ENCODE results near the gene COL9A1.
"Not testable (repeated sequence)": the region's sequence is repeated elsewhere in the genome, so short reads cannot be mapped to it uniquely, and the experiment has no call there.

Gene COL9A1

GRCh38 chr6:70310063-70310694 lies 7.3 kb upstream of the COL9A1 start:
- no peak overlapping the region for H3K4me3 Mint-ChIP-seq
- H3K4me1 Mint-ChIP-seq (ENCODE audit: low read depth), result no peaks in the 10 kb centered on the region
- no peak overlapping the region for H3K27ac Mint-ChIP-seq
- no peaks in the 10 kb centered on the region for H3K9me3 Mint-ChIP-seq
- H3K36me3 Mint-ChIP-seq (ENCODE audit: low read depth), result no peaks in the 10 kb centered on the region
- no peaks in the 10 kb centered on the region for H3K27me3 Mint-ChIP-seq
- intact Hi-C loops (cut with micrococcal nuclease), result no loop called here

GRCh38 chr6:70309243-70309642 lies 6.4 kb upstream of the COL9A1 start:
- H3K27ac Mint-ChIP-seq, result no peak overlapping the region
- H3K36me3 Mint-ChIP-seq (ENCODE audit: low read depth), result no peaks in the 10 kb centered on the region
- H3K4me1 Mint-ChIP-seq (ENCODE audit: low read depth), result no peaks in the 10 kb centered on the region
- H3K27me3 Mint-ChIP-seq, result no peaks in the 10 kb centered on the region
- intact Hi-C loops (cut with micrococcal nuclease), result loop anchor here (2.0 kb wide), 1 partner anchor 704 kb away; no protein-coding TSS in a partner anchor
- H3K4me3 Mint-ChIP-seq, result no peak overlapping the region
- H3K9me3 Mint-ChIP-seq, result no peaks in the 10 kb centered on the region

- H3K27ac Mint-ChIP-seq; H3K4me3 Mint-ChIP-seq; H3K9me3 Mint-ChIP-seq; H3K27me3 Mint-ChIP-seq; H3K36me3 Mint-ChIP-seq (ENCODE audit: low read depth); H3K4me1 Mint-ChIP-seq (ENCODE audit: low read depth): not testable (repeated sequence)
- intact Hi-C loops (cut with micrococcal nuclease), result loop anchor here (2.0 kb wide), 1 partner anchor 705 kb away; no protein-coding TSS in a partner anchor
These were observed 5.3 kb upstream of the COL9A1 start for GRCh38 chr6:70308142-70308541.

GRCh38 chr6:70307008-70307407 lies 4.1 kb upstream of the COL9A1 start:
- Mint-ChIP-seq H3K4me3 (no peak overlapping the region), H3K4me1 (ENCODE audit: low read depth) (no peaks in the 10 kb centered on the region), H3K9me3 (no peaks in the 10 kb centered on the region), H3K36me3 (ENCODE audit: low read depth) (no peaks in the 10 kb centered on the region), H3K27ac (no peak overlapping the region), H3K27me3 (no peaks in the 10 kb centered on the region)
- intact Hi-C loops (cut with micrococcal nuclease), result no loop called here

- Mint-ChIP-seq H3K4me1 (ENCODE audit: low read depth) (no peaks in the 10 kb centered on the region), H3K27me3 (no peaks in the 10 kb centered on the region), H3K27ac (no peak overlapping the region), H3K9me3 (no peaks in the 10 kb centered on the region), H3K4me3 (no peak overlapping the region), H3K36me3 (ENCODE audit: low read depth) (no peaks in the 10 kb centered on the region)
- intact Hi-C loops (cut with micrococcal nuclease), result no loop called here
These were observed 1.7 kb upstream of the COL9A1 start for GRCh38 chr6:70304616-70305015.

- H3K4me3 Mint-ChIP-seq, result no peak overlapping the region
- no peaks in the 10 kb centered on the region for H3K36me3 Mint-ChIP-seq (ENCODE audit: low read depth)
- H3K4me1 Mint-ChIP-seq (ENCODE audit: low read depth), result no peaks in the 10 kb centered on the region
- H3K9me3 Mint-ChIP-seq, result no peaks in the 10 kb centered on the region
- H3K27ac Mint-ChIP-seq, result no peak overlapping the region
- intact Hi-C loops (cut with micrococcal nuclease), result no loop called here
- H3K27me3 Mint-ChIP-seq, result no peaks in the 10 kb centered on the region
These were observed 3.4 kb downstream of the COL9A1 start for GRCh38 chr6:70299456-70299855.

GRCh38 chr6:70298068-70298467 lies 4.8 kb downstream of the COL9A1 start:
- intact Hi-C loops (cut with micrococcal nuclease), result no loop called here
- Mint-ChIP-seq H3K4me3 (no peak overlapping the region), H3K36me3 (ENCODE audit: low read depth) (no peaks in the 10 kb centered on the region), H3K9me3 (no peaks in the 10 kb centered on the region), H3K27me3 (no peaks in the 10 kb centered on the region), H3K4me1 (ENCODE audit: low read depth) (no peaks in the 10 kb centered on the region), H3K27ac (no peak overlapping the region)

GRCh38 chr6:70292193-70292592 lies 10.7 kb downstream of the COL9A1 start:
- Mint-ChIP-seq H3K27me3 (no peaks in the 10 kb centered on the region), H3K4me3 (no peak overlapping the region), H3K9me3 (no peaks in the 10 kb centered on the region), H3K36me3 (ENCODE audit: low read depth) (no peaks in the 10 kb centered on the region), H3K27ac (no peak overlapping the region), H3K4me1 (ENCODE audit: low read depth) (no peaks in the 10 kb centered on the region)
- intact Hi-C loops (cut with micrococcal nuclease), result no loop called here

GRCh38 chr6:70289299-70289698 lies 13.6 kb downstream of the COL9A1 start:
- Mint-ChIP-seq H3K36me3 (ENCODE audit: low read depth) (no peaks in the 10 kb centered on the region), H3K27ac (no peak overlapping the region), H3K27me3 (peaks cover 3% of the 10 kb centered on the region), H3K4me1 (ENCODE audit: low read depth) (no peaks in the 10 kb centered on the region), H3K9me3 (no peaks in the 10 kb centered on the region), H3K4me3 (no peak overlapping the region)
- intact Hi-C loops (cut with micrococcal nuclease), result no loop called here

- no peak overlapping the region for H3K4me3 Mint-ChIP-seq
- H3K27me3 Mint-ChIP-seq, result peaks cover 26% of the 10 kb centered on the region
- no peaks in the 10 kb centered on the region for H3K9me3 Mint-ChIP-seq
- intact Hi-C loops (cut with micrococcal nuclease), result no loop called here
- no peaks in the 10 kb centered on the region for H3K4me1 Mint-ChIP-seq (ENCODE audit: low read depth)
- no peaks in the 10 kb centered on the region for H3K36me3 Mint-ChIP-seq (ENCODE audit: low read depth)
- H3K27ac Mint-ChIP-seq, result no peak overlapping the region
These were observed 16.0 kb downstream of the COL9A1 start for GRCh38 chr6:70286905-70287304.

- Mint-ChIP-seq H3K9me3 (no peaks in the 10 kb centered on the region), H3K27ac (no peak overlapping the region), H3K36me3 (ENCODE audit: low read depth) (no peaks in the 10 kb centered on the region), H3K27me3 (peaks cover 41% of the 10 kb centered on the region), H3K4me3 (no peak overlapping the region), H3K4me1 (ENCODE audit: low read depth) (no peaks in the 10 kb centered on the region)
- intact Hi-C loops (cut with micrococcal nuclease), result no loop called here
These were observed 17.7 kb downstream of the COL9A1 start for GRCh38 chr6:70285201-70285600.

GRCh38 chr6:70282919-70283461 lies 19.9 kb downstream of the COL9A1 start:
- Mint-ChIP-seq H3K9me3 (no peaks in the 10 kb centered on the region), H3K27me3 (peaks cover 43% of the 10 kb centered on the region), H3K36me3 (ENCODE audit: low read depth) (no peaks in the 10 kb centered on the region), H3K4me3 (no peak overlapping the region), H3K27ac (no peak overlapping the region), H3K4me1 (ENCODE audit: low read depth) (no peaks in the 10 kb centered on the region)
- intact Hi-C loops (cut with micrococcal nuclease), result no loop called here

- no peak overlapping the region for H3K27ac Mint-ChIP-seq
- intact Hi-C loops (cut with micrococcal nuclease), result no loop called here
- no peaks in the 10 kb centered on the region for H3K36me3 Mint-ChIP-seq (ENCODE audit: low read depth)
- no peaks in the 10 kb centered on the region for H3K4me1 Mint-ChIP-seq (ENCODE audit: low read depth)
- H3K9me3 Mint-ChIP-seq, result no peaks in the 10 kb centered on the region
- H3K4me3 Mint-ChIP-seq, result no peak overlapping the region
- H3K27me3 Mint-ChIP-seq, result peaks cover 43% of the 10 kb centered on the region
These were observed 20.5 kb downstream of the COL9A1 start for GRCh38 chr6:70282312-70282918.

GRCh38 chr6:70281923-70282311 lies 21.0 kb downstream of the COL9A1 start:
- H3K9me3 Mint-ChIP-seq, result no peaks in the 10 kb centered on the region
- H3K27me3 Mint-ChIP-seq, result peaks cover 43% of the 10 kb centered on the region
- no peak overlapping the region for H3K27ac Mint-ChIP-seq
- no peaks in the 10 kb centered on the region for H3K4me1 Mint-ChIP-seq (ENCODE audit: low read depth)
- no peak overlapping the region for H3K4me3 Mint-ChIP-seq
- intact Hi-C loops (cut with micrococcal nuclease), result no loop called here
- no peaks in the 10 kb centered on the region for H3K36me3 Mint-ChIP-seq (ENCODE audit: low read depth)

- Mint-ChIP-seq H3K9me3 (no peaks in the 10 kb centered on the region), H3K4me1 (ENCODE audit: low read depth) (no peaks in the 10 kb centered on the region), H3K27me3 (peaks cover 40% of the 10 kb centered on the region)
These were observed 22.5 kb downstream of the COL9A1 start for GRCh38 chr6:70280400-70280853.

More at GRCh38 chr6:70280400-70280853, 22.5 kb downstream of the COL9A1 start:
- H3K36me3 Mint-ChIP-seq (ENCODE audit: low read depth), result no peaks in the 10 kb centered on the region
- no peak overlapping the region for H3K4me3 Mint-ChIP-seq
- H3K27ac Mint-ChIP-seq, result no peak overlapping the region
- intact Hi-C loops (cut with micrococcal nuclease), result no loop called here
